GM19395 (cell line): Measurements from ENCODE around the gene ULK4.

ENCODE experiments used
- ATAC-seq: cut with Tn5 transposase; IDR thresholded peaks from one replicate; pipeline ENCODE4 v1.9.1; 2021; ENCODE audit warnings: mild to moderate bottlenecking, moderate library complexity; ENCODE audit not compliant: unreplicated experiment

The ULK4 gene

DNA sequence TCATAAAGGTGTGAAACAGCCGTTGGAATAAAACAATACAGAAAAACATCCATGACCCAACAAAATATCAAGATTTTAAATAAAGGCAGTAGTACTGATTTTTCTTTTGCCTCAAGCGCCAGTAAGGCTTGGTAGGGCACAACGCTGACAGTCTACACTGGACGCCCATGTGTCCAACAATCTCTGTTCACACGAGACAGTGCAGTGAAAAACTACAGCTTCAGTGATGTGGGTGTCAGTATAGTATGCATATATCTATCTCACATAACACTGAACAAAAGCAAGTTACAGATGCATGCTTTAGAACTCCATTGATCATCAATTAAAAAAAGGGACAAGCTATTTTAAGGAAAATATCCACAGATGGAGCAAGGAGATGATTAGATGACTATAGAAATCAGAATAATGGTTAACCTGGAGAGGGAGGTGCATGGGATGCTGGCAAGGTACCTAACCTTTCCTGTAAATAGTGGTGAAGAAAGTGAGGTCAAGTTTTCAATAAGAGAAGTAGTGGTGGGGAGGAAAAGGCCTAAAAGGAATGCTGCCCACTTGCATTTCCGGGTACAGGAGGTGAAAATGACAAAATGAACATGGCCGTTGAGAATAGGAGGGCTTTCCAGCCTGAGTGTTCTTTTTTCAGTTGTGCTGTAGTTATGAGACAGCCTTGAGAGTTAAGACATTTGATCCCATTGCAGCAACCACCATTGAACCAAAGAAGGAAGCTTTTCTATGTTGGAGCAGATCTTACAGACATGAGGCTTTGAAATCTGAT, 719.9 kb downstream of the ULK4 start:
- no peak for ATAC-seq

DNA sequence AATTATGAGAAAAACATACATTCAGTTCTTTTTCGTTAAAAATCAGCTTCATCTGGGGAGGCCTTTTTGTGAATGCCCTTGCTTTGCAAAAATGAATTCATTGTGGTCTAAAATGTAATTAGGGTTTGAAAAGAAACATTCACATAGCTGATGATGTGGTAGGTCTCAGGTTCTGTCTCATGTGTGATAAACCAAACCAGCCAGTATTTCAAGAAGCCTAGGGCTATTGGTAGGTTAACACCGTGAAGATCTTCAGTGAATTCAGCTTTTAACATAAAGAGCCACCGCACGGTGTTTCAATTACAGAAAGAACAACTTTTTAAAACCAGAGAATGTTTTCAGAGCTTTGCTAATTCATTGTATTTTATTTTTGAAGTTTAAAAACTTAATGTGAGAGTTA, 720.7 kb downstream of the ULK4 start:
- no peak for ATAC-seq

DNA sequence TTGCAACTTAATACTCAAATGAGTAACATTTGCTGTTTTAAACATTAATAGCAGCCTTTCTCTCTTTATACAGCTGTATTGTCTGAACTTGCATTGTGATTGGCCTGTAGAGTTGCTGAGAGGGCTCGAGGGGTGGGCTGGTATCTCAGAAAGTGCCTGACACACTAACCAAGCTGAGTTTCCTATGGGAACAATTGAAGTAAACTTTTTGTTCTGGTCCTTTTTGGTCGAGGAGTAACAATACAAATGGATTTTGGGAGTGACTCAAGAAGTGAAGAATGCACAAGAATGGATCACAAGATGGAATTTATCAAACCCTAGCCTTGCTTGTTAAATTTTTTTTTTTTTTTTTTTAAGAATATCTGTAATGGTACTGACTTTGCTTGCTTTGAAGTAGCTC, 722.3 kb downstream of the ULK4 start:
- no peak for ATAC-seq

DNA sequence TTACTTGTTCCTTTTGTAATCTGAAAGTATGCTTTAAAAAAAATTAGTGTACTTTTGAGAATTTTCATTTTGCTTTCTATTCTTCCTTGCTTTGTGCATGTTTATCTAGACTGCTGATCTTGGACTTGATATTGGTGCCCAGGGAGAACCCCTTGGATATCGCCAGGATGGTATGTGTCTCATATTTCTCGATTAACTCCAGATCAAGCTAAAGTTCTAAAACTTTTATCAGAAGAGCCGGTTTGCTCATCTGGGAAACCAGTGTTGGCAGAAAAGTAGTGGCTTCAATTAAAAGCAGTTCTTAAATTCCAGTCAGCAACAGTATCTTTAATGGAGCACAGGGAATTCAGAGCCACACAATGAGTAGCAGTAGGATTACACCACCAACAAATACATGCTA, 724.0 kb downstream of the ULK4 start:
- ATAC-seq = no peak

DNA sequence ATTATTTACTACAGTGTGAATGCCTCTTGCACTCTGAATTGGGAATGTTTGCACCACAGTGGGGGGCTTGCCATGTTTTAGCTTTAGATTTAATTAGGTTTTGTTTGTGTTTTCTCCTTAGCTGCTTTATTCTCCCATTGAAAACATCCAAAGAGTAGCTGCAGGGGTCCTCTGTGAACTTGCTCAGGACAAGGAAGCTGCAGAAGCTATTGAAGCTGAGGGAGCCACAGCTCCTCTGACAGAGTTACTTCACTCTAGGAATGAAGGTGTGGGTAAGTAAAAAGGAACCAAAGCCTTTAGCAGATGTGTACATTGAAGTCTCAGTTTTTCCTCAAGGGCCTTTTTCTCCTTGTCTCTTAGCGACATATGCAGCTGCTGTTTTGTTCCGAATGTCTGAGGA, 725.7 kb downstream of the ULK4 start:
- ATAC-seq = no peak

DNA sequence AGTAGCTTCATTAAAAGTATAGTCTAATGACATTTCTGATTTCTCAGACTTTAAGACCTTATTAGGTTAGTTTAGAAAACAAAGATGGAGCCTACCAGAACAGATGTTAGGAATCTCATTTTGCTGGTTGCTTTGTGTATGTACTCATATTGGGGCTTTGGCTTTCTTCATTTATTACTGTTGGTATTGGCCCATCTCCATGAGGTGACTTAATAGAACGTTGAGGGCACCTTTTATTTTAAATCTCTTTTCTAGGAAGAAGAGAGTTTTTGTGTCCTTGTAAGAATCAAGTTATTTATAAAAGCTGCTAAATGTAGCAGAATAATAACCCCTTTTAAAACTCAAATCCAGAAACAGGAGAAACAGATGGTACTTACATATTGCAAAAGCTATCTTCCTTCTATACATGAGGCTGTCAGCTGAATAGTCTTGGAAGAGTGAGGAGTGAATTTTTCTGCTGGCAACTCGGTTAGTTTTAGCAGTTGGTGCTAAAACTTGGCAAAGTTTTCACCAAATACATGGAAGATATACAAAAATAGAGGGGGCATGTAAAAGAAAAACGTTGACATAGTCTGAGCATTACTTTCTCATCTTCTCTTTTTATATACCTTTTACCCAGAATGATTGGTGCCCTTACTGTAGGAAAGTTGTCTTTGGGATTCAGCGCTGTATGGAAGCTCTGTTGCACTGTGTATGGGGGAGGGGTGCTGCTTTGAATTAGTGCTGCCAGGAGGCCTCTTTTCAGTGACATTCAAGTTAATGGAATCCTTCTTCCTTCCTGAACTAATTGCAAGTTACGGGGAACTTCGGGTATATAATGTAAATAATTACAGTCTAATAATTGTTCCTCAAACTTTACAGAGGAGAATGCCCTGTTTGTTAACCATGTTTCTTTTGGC, 726.8 kb downstream of the ULK4 start:
- ATAC-seq = no peak

DNA sequence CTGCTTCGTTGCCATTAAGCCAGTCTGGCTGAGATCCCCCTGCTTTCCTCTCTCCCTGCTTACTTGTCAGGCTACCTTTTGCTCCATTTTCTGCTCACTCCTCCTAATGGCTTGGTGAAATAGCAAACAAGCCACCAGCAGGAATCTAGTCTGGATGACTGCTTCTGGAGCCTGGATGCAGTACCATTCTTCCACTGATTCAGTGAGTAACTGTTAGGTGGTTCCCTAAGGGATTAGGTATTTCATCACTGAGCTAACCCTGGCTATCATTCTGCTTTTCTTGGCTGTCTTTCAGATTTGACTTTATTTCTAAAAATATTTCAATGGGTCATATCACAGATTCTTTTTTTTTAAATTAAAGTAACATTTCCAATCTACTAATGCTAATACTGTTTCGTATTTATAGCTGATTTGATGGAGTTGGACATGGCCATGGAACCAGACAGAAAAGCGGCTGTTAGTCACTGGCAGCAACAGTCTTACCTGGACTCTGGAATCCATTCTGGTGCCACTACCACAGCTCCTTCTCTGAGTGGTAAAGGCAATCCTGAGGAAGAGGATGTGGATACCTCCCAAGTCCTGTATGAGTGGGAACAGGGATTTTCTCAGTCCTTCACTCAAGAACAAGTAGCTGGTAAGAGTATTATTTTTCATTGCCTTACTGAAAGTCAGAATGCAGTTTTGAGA, 737.6 kb downstream of the ULK4 start:
- ATAC-seq = no peak

DNA sequence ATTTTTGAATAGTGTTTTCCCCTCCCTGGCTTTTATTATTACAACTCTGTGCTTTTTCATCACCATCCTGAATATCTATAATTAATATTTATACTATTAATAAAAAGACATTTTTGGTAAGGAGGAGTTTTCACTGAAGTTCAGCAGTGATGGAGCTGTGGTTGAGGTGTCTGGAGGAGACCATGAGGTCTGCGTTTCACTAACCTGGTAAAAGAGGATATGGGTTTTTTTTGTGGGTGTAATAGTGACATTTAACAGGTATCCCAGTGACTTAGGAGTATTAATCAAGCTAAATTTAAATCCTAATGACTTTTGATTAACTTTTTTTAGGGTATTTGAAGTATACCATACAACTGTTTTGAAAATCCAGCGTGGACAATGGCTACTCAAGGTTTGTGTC, 738.2 kb downstream of the ULK4 start:
- no peak for ATAC-seq

DNA sequence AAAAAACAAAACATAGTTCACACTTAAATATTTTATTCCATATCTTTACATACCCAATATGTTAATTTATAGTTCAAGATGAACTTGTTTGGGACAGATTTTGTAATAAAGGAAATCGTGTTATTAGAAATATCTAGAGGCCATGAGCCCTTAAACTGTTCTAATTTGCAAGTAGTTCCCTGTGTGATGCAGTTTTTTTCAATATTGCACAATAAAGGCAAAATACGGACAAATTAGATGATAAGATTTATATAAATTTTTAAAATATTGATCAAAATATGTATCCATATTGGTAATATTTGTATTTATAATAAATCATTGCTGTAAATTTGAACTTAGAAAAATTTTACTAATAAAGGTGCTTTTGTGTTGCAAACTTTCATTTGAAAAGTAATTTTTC, 738.8 kb downstream of the ULK4 start:
- ATAC-seq = no peak

DNA sequence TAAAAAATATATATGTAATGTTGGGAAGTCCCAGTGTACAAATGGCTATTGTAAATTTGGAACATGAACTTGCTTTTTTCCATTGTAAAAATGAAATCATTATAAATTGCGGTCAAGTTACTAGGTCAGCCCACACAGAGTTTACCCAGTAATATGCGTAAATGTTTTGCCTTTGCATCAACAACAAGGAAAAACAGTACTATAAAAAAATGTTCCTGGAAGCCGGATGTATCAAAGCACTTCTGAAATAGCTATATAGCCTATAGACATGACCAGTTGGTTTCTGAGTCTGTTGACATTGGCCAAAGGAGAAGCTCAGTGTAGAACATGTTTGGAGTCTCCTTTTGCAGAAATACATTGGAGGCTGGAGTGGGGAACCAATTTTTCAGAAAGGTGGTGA, 739.4 kb downstream of the ULK4 start:
- no peak for ATAC-seq

DNA sequence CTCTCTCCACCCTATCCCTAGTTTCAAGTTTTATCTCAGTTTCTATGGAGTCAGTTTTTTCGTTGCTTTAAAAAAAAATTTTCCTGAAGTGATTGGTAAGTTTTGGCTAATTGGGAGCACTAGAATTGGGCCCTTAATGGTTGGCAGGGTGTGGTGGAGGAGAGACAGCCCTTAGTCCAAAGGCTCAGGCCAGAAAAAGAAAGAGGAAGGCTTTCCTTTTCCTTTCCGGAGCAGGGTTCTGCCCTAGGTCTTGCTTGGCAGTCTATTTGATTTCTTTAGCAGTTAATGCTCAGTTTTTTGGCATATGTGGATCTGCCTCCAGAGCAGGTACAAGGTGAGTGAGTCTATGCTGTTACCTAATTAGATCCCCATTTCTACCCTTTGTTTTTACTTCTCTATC, 739.9 kb downstream of the ULK4 start:
- no peak for ATAC-seq

DNA sequence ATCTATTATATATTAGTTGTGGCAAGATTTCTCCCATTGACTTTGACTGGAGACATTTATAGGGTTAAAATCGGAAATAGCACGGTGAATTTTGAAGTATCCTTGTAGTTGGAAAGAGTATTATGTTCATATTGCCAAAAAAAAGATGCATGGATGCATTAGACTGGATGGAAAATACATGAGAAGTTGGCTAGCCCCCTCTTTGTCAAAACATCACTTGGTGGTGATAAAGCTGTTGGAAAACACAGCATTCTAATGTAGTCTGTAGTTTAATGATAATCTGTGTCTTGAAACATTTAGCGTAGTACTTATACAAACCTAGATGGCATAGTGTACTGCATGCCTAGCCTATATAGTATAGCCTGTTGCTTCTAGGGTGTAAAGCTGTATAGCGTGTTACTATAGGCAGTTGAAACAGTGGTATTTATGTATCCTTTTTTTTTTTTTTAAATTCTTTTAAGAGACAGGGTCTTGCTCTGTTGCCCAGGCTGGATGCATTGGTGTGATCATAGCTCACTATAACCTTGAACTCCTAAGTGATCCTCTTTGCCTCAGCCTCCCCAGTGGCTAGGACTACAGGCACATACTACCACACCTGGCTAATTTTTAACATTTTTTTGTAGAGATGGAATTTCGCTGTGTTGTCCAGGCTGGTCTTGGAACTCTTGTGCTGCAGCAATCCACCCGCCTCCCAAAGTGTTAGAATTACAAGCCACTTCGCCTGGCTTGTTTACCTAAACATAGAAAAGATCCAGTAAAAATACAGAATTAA, 740.8 kb downstream of the ULK4 start:
- ATAC-seq = no peak

DNA sequence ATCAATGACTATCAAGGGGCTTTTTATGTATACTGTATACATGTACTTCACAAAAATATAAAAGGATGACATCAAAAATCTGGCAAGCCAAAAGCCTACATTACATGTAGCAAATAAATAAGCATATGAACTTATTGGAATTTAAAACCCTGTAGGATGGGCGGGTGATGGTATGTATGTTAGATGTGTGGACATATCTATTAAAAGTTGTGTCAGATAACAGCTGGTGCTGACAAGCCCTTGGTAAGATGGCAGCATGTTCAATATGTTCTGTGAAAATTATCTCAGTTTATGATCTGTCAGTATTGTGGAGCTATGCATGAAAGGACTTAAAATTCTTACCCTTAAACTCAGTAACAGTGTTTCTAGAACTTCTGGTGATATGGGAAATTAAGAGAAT, 742.5 kb downstream of the ULK4 start:
- no peak for ATAC-seq

DNA sequence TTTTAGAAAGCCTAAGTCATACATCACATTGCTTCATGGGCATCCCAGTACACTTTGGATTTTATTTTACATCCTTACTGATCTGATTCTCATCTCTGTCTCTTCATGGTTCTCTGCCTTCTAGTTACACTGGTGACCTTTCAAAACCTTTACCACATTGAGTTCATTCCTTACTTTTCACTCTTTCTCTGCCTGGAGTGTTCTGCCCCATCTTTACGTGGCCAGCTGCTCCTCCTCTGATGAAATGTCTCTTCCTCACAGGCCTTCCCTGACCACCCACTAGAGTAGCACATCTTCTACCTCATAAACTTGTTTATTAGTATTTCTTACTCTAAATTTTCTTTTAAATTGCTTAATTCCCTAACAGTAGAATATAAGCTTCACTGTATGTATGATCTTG, 744.9 kb downstream of the ULK4 start:
- ATAC-seq = no peak

DNA sequence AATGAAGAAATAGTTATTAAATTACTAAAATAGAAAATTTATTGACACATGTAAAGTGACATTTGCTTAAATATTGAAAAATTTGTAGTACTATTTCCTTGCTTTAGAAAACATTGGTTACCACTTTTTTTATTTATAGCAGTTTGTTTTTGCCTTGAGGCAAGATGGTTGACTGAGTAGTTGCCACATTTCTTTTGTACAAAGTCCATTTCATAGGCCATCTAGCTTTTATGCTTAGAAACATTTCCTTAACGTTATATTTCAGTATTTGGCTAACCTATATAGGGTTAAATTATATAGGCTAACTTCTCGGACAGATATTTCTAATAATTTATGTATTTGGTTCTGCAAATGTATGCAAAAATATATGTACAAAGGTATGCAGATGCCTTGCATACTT, 745.5 kb downstream of the ULK4 start:
- no peak for ATAC-seq

DNA sequence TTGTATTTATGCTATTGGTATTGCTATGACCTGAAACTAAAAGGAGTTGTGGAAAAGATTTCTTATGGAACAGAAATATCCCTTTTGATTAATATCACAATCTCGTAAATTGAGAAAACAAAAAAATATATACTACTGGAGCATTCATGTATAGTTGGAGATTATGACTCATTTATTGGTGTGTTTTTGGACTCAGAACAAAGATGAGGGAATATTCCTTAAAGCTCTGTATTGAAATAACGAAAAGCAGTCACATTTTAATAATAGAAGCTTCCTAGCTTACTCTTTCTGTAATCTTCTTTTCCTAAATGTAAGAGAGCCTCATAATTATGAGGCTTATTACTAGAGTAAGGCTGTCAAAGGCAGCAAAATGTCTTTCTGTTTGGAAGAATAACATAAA, 748.3 kb downstream of the ULK4 start:
- no peak for ATAC-seq

DNA sequence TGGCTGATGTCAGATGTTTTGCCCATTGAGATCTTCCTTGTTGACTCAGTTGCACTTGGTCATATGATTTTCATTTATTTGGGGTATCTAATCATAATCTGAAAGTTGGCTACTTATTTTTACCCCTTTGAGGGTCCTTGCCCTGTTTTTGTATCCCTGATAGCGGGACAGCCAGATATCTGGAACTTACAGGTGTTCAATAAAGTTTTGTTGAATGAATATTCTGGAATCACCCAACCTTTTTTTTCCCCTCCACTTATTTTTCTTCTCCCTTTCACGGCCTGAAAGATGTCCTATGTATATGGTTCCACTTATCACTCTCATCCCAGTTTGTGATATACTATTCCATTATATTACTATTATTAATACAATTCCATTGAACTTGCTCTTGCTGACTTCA, 749.8 kb downstream of the ULK4 start:
- no peak for ATAC-seq

DNA sequence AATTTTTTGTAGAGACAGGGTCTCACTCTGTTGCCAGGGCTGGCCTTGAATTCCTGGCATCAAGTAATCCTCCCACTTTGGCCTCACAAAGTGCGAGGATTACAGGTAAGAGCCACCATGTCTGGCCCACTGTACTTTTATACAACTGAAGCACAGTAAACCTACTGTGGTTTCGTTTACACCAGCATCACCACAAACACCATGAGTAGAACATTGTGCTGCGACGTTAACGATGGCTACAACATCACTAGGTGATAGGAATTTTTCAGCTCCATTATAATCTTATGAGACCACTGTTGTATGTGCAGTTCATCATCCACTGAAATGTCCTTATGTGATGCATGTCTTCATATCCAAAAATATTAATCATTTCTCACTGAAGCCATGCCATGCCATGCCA, 750.9 kb downstream of the ULK4 start:
- no peak for ATAC-seq

DNA sequence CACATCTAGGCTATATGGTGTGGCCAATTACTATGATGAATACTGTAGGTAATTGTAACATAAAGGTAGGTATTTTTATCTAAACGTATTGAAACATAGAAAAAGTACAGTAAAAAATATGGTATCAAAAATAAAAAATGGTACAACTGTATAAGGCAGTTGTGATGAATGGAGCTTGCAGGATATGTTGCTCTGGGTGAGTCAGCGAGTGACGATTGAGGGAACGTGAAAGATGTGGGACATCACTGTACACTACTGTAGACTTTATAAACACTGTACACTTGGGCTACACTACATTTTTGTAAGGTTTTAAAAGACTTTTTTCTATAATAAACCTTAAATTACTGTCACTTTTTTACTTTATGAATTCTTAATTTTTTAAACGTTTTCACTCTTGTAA, 752.3 kb downstream of the ULK4 start:
- ATAC-seq = no peak

DNA sequence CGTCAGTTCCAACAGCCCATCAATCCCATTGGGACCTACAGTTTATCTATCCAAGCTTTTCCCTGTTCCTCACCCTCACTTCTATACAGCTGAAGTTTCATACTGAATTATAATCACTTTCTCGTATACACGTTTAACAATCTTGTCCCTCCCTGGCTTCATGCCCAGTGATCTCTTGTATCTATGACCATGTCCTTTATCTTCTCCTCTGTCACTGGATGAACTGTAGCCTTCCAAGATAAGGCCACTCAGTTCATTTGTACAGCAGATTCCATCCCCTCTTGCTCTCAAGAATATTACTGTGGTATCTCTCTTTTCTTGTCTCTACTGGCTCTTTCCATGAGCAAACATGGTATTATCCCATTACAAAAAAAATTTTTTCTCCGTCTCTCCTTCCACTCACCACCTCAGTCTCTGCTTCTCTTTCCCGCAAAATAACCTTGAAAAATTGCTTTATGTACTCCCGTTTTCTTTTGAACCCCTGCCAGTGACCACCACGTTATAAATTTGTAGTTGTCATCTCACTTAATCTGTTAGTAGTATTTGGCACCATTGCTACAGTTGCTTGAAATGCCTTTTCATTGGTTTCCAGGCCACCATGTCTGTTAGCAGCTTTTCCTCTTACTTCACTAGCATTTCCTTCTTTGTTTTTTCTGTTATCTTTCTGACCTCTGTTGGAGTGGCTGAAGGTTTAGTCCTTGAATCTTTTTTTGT, 753.2 kb downstream of the ULK4 start:
- ATAC-seq = no peak
